Activated CD4-positive, CD25-positive, alpha-beta regulatory T cell treated with anti-CD3 and anti-CD28 coated beads, Interleukin-2, amount 50 U/mL, for 24 hours (primary cell): ENCODE measurements around the gene LMO7.
A peak's percentile ranks its signal among the peaks of the same experiment; 100 is the strongest.

Experiments
- ATAC-seq, 2 donors: fragments of 150-1000 bp; cut with Tn5 transposase; one replicate each; pipeline ENCODE4 v1.10.0; 2021; ENCODE audit warnings: mild to moderate bottlenecking in 1 of 2, moderate library complexity in 1 of 2

The LMO7 gene

GRCh38 chr13:75635828-75636435, at the start of gene LMO7:
Gene LMO7 (plus strand): TSS chr13:75636330. CDS start chr13:75636658, 328 bp downstream.
- ATAC-seq = peak; percentile 46 to 66

- ATAC-seq = no peak
These were observed 48.5 kb upstream of the LMO7 start for GRCh38 chr13:75587679-75588078.

- no peak for ATAC-seq
These were observed 39.4 kb upstream of the LMO7 start for GRCh38 chr13:75596657-75597182.

- no peak for ATAC-seq
These were observed 35.8 kb upstream of the LMO7 start for GRCh38 chr13:75600371-75600770.

GRCh38 chr13:75603038-75603437, 33.1 kb upstream of the LMO7 start:
- ATAC-seq = no peak

GRCh38 chr13:75607447-75607846, 28.7 kb upstream of the LMO7 start:
- ATAC-seq = no peak

GRCh38 chr13:75610466-75610865, 25.7 kb upstream of the LMO7 start:
- no peak for ATAC-seq

- ATAC-seq = no peak
These were observed 23.8 kb upstream of the LMO7 start for GRCh38 chr13:75612354-75612753.

- ATAC-seq = no peak
These were observed 18.9 kb upstream of the LMO7 start for GRCh38 chr13:75617230-75617629.

- no peak for ATAC-seq
These were observed 17.8 kb upstream of the LMO7 start for GRCh38 chr13:75618308-75618707.

- ATAC-seq = no peak
These were observed 16.1 kb upstream of the LMO7 start for GRCh38 chr13:75620020-75620419.

- no peak for ATAC-seq
These were observed 15.0 kb upstream of the LMO7 start for GRCh38 chr13:75621147-75621546.

- ATAC-seq = no peak
These were observed 7.3 kb upstream of the LMO7 start for GRCh38 chr13:75628801-75629200.

GRCh38 chr13:75633285-75633684, 2.8 kb upstream of the LMO7 start:
- no peak for ATAC-seq

GRCh38 chr13:75635101-75635827, 866 bp upstream of the LMO7 start:
- ATAC-seq = no peak

GRCh38 chr13:75636436-75637180, 478 bp downstream of the LMO7 start:
- ATAC-seq = peak; percentile 55 to 63

- ATAC-seq = no peak
These were observed 1.1 kb downstream of the LMO7 start for GRCh38 chr13:75637181-75637750.

GRCh38 chr13:75639454-75639853, 3.3 kb downstream of the LMO7 start:
- ATAC-seq = no peak

GRCh38 chr13:75641026-75641425, 4.9 kb downstream of the LMO7 start:
- ATAC-seq = no peak

GRCh38 chr13:75643182-75643581, 7.1 kb downstream of the LMO7 start:
- no peak for ATAC-seq

- no peak for ATAC-seq
These were observed 7.6 kb downstream of the LMO7 start for GRCh38 chr13:75643693-75644092.

- ATAC-seq = no peak
These were observed 9.0 kb downstream of the LMO7 start for GRCh38 chr13:75645141-75645540.

- ATAC-seq = no peak
These were observed 11.1 kb downstream of the LMO7 start for GRCh38 chr13:75647126-75647784.
